GM12878 (cell line): ENCODE data around the gene ZNF92. TPM values are rescaled to one million over a fixed set of nuclear protein-coding genes. Genes with fewer than 3 reads are reported as not detected.
A peak's percentile ranks its signal among the peaks of the same experiment; 100 is the strongest.

Source experiments
- ATAC-seq: fragments of 200-7000 bp; cut with Tn5 transposase; 3 replicates; pipeline ENCODE4 v1.9.1; 2020; ENCODE audit warnings: mild to moderate bottlenecking, moderate library complexity
- BruUV-seq: library from RNA; stranded (reverse); fragments of 400-500 nt; replicated peaks from 2 replicates; lab custom pipeline; 2021; lab: Mats Ljungman, UMichigan
- CTCF ChIA-PET: fragments of 300-600 bp; sonication (Branson Sonifier 250); formaldehyde crosslinking; extraction: SDS; loops from one replicate; lab custom pipeline; 2021; ENCODE audit warnings: inconsistent platforms; lab: Yijun Ruan, JAX
- POLR2A ChIA-PET: fragments of 350-600 bp; formaldehyde crosslinking; extraction: SDS; loops from one replicate; lab custom pipeline; 2021; ENCODE audit warnings: inconsistent platforms; lab: Charles Lee
- RAD21 ChIA-PET: fragments of 300-600 bp; sonication (Branson Sonifier 250); formaldehyde crosslinking; loops from one replicate; lab custom pipeline; 2023; ENCODE audit warnings: antibody characterized with exemption; ENCODE audit not compliant: unreplicated experiment; lab: Charles Lee
- SMC1A ChIA-PET: fragments of 300-600 bp; sonication (Branson Sonifier 250); formaldehyde crosslinking; loops from one replicate; lab custom pipeline; 2023; ENCODE audit not compliant: unreplicated experiment, uncharacterized antibody; lab: Charles Lee
- DNase-seq: peaks from one replicate; pipeline ENCODE4 v3.0.0-alpha.2; 2011; ENCODE audit warnings: low read depth, low spot score
- FAIRE-seq: peaks from 3 replicates; lab custom pipeline; 2011; peaks lifted over from hg19 to GRCh38; lab: Jason Lieb, UNC
- H2AFZ ChIP-seq: 2 replicates; pipeline ENCODE4 v1.6.0; 2011; ENCODE audit warnings: low read depth, low read length, control low read depth; ENCODE audit not compliant: control insufficient read depth
- H3K27ac ChIP-seq: 2 replicates; pipeline ENCODE4 v1.5.1; 2011; ENCODE audit warnings: control low read depth; ENCODE audit not compliant: control insufficient read depth, insufficient read depth
- H3K27me3 ChIP-seq, 2 experiments: replicated peaks in 1 of 2; 2 replicates each; pipeline versions ENCODE4 v1.6.0 to v1.6.1; 2011; ENCODE audit warnings: low read length in 1 of 2; ENCODE audit not compliant: control insufficient read depth in 2 of 2, insufficient read depth in 2 of 2
- H3K36me3 ChIP-seq, 2 experiments: 2 replicates each; pipeline ENCODE4 v1.5.1; 2011; ENCODE audit warnings: low read length in 1 of 2; ENCODE audit not compliant: control insufficient read depth in 2 of 2, insufficient read depth in 2 of 2
- H3K4me1 ChIP-seq: 2 replicates; pipeline ENCODE4 v1.6.1; 2011; ENCODE audit warnings: mild to moderate bottlenecking, low read length, moderate library complexity, mixed read lengths; ENCODE audit not compliant: control insufficient read depth, insufficient read depth
- H3K4me2 ChIP-seq: 2 replicates; pipeline ENCODE4 v1.6.0; 2011; ENCODE audit warnings: control low read depth; ENCODE audit not compliant: control insufficient read depth, insufficient read depth
- H3K4me3 ChIP-seq: fragments of 200-600 bp; sonication (generic); 2 replicates; pipeline ENCODE4 v1.5.1; 2016
- H3K79me2 ChIP-seq: 2 replicates; pipeline ENCODE4 v1.6.0; 2011; ENCODE audit warnings: low read length; ENCODE audit not compliant: control insufficient read depth, insufficient read depth
- H3K9ac ChIP-seq: 2 replicates; pipeline ENCODE4 v1.8.0; 2011; ENCODE audit warnings: low read length, control low read depth, mixed read lengths; ENCODE audit not compliant: control insufficient read depth, insufficient read depth
- H3K9me3 ChIP-seq: replicated peaks from 3 replicates; pipeline ENCODE4 v1.5.1; 2011; ENCODE audit warnings: mild to moderate bottlenecking, low read length; ENCODE audit not compliant: control insufficient read depth, insufficient read depth
- H4K20me1 ChIP-seq: 2 replicates; pipeline ENCODE4 v1.6.0; 2011; ENCODE audit not compliant: control insufficient read depth, insufficient read depth
- BMI1 ChIP-seq: fragments of 450-650 bp; IDR thresholded peaks from 2 replicates; pipeline ENCODE4 v1.6.1; 2016; ENCODE audit warnings: mild to moderate bottlenecking, moderate library complexity, borderline replicate concordance
- CBFB ChIP-seq: IDR thresholded peaks from 2 replicates; pipeline ENCODE4 v1.6.1; 2016; ENCODE audit warnings: antibody characterized with exemption, low read depth
- CREB1 ChIP-seq: IDR thresholded peaks from 2 replicates; pipeline ENCODE4 v1.6.1; 2012; ENCODE audit warnings: low read depth, mild to moderate bottlenecking, inconsistent platforms
- EED ChIP-seq: sonication (generic); IDR thresholded peaks from 2 replicates; pipeline ENCODE4 v1.6.1; 2016; ENCODE audit warnings: antibody characterized with exemption, low read depth
- IRF4 ChIP-seq: IDR thresholded peaks from 2 replicates; pipeline ENCODE4 v1.6.1; 2011; ENCODE audit warnings: low read depth, low read length
- JUND ChIP-seq: IDR thresholded peaks from 2 replicates; pipeline ENCODE4 v1.6.1; 2012; ENCODE audit warnings: low read depth, mild to moderate bottlenecking, low read length, improper control_type of control experiment, moderate library complexity
- MTA3 ChIP-seq: IDR thresholded peaks from 2 replicates; pipeline ENCODE4 v1.6.1; 2012; ENCODE audit warnings: low read length, inconsistent platforms, borderline replicate concordance
- SIN3A ChIP-seq: IDR thresholded peaks from 2 replicates; pipeline ENCODE4 v1.6.1; 2012; ENCODE audit warnings: low read depth, low read length, improper control_type of control experiment
- SIX5 ChIP-seq: IDR thresholded peaks from 2 replicates; pipeline ENCODE4 v1.6.1; 2011; ENCODE audit warnings: mild to moderate bottlenecking, low read depth, low read length, moderate library complexity; ENCODE audit not compliant: severe bottlenecking
- STAT1 ChIP-seq: fragments of 450-650 bp; conservative IDR thresholded peaks from 2 replicates; pipeline ENCODE4 v1.6.1; 2014; ENCODE audit warnings: antibody characterized with exemption, mild to moderate bottlenecking
- ZNF274 ChIP-seq: IDR thresholded peaks from one replicate; pipeline ENCODE4 v1.8.0; 2011; ENCODE audit not compliant: insufficient read length, insufficient read depth
- WGBS: methylation state at CpG from one replicate; pipeline ENCODE4 v1.1.6; 2016; ENCODE audit warnings: low lambda C conversion rate; ENCODE audit not compliant: insufficient replicate concordance, insufficient coverage; ENCODE audit errors: missing lambda C conversion rate; 5-methylcytosine and 5-hydroxymethylcytosine counted together
- in situ Hi-C: fragments of 300-500 bp; cut with MboI; formaldehyde crosslinking; loops from 9 replicates; pipeline ENCODE4 v1.14.3; 2018; ENCODE audit warnings: mixed read lengths
- intact Hi-C: fragments of 100-400 bp; cut with micrococcal nuclease; formaldehyde crosslinking; loops from one replicate; pipeline ENCODE4 v1.14.2; 2022; ENCODE audit not compliant: unreplicated experiment
- polyA plus RNA-seq, 11 experiments: library from polyadenylated mRNA; depleted of rRNA in 4 of 11; unstranded in 6 of 11; stranded (reverse) in 5 of 11; fragments of >200 nt; fragmentation: Nextera tagmentation in 4 of 11; fragmentation: Illumina TruSeq in 1 of 11; extraction: Ambion mirVana in 4 of 11; extraction: Trizol in 1 of 11; gene quantifications; 1 replicate in 1 of 11; 2 replicates in 10 of 11; pipeline versions ENCODE4 v1.2.1 to v1.2.3, GENCODE V29; 2011 to 2016; ENCODE audit warnings: inconsistent platforms in 2 of 11, missing spikeins in 2 of 11, low read depth in 1 of 11
- total RNA-seq, 4 experiments: library from RNA; depleted of rRNA in 3 of 4; stranded (reverse); fragments of >200 nt in 3 of 4; fragmentation: Illumina TruSeq in 1 of 4; extraction: Trizol in 1 of 4; gene quantifications; 2 replicates each; pipeline versions ENCODE4 v1.2.1 to v1.2.3, GENCODE V29; 2013 to 2021
- TF ChIP-seq, protein P1 (sequence below): fragments of 450-650 bp; IDR thresholded peaks from 2 replicates; pipeline ENCODE4 v1.6.1; 2016; ENCODE audit warnings: mild to moderate bottlenecking

The ZNF92 gene
- total and polyA plus RNA-seq, 10 of the 15 experiments (the other 5 are each of a cell fraction or from before 2014, with no cell fraction given) = 6.7 to 27.6 (median 14.3) TPM

DNA sequence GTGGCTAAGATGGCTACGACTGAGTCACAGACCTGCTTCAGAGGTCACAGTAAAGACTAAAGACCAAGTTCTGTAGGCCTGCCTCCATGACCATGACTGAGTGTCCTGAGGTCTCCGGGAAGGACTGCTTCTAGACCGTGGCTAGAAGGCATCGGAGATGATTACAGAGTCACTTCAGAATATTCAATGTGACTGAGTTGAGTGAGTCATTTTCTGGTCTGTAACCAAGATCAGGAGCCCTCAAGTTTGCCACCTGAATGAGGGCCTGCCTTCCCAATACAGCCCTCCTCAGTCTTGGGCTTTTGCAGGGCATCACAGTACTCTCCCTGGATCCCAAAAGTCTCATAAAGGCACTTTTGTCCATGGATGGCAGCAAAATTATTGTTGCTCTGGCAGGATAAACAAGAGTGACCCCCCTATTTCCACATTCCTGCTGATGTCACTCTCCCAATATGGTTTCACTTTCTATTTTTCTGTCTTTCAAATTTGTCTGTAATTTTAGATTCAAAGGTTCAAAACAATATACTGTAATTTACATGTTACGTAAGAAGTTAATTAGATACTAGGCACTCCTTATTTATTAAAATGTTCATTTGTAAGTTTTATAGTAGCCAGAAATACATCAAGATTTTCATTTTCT, 47.7 kb upstream of the ZNF92 start:
- TF ChIP-seq SIX5 (no peak), JUND (no peak), SIN3A (no peak), MTA3 (no peak), BMI1 (no peak), EED (no peak), ZNF274 (no peak), CREB1 (no peak), CBFB (no peak), STAT1 (no peak), IRF4 (no peak)
- TF ChIP-seq, protein P1, sequence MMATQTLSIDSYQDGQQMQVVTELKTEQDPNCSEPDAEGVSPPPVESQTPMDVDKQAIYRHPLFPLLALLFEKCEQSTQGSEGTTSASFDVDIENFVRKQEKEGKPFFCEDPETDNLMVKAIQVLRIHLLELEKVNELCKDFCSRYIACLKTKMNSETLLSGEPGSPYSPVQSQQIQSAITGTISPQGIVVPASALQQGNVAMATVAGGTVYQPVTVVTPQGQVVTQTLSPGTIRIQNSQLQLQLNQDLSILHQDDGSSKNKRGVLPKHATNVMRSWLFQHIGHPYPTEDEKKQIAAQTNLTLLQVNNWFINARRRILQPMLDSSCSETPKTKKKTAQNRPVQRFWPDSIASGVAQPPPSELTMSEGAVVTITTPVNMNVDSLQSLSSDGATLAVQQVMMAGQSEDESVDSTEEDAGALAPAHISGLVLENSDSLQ = no peak
- no peaks in the 10 kb centered on the region for H4K20me1 ChIP-seq
- WGBS = 89% methylated on average over 5 of the region's 5 CpGs
- H3K9me3 ChIP-seq = no peaks in the 10 kb centered on the region; the same call in 2 of the 3 replicates
- DNase-seq (no peak), ATAC-seq (no peak), FAIRE-seq (no peak)
- ChIA-PET RAD21 (no interaction called here), CTCF (no interaction called here), SMC1A (no interaction called here), POLR2A (no interaction called here)
- H3K36me3 ChIP-seq = no peaks in the 10 kb centered on the region; a peak in 1 of 4 replicates
- no peaks in the 10 kb centered on the region for H3K27me3 ChIP-seq
- H3K9ac ChIP-seq = no peak overlapping the region
- no peak overlapping the region for H3K4me3 ChIP-seq
- H3K4me1 ChIP-seq = no peaks in the 10 kb centered on the region
- in situ Hi-C loops (no loop called here), intact Hi-C loops (no loop called here)
- H3K79me2 ChIP-seq = no peaks in the 10 kb centered on the region
- H3K27ac ChIP-seq = no peak overlapping the region
- no TSS peak for BruUV-seq
- peak overlapping the region; percentile 34; the same call in 1 of the 2 replicates for H2AFZ ChIP-seq
- H3K4me2 ChIP-seq = no peak overlapping the region
